Activated B cell treated with CpG ODN at 0.5 μM for 24 hours (primary cell): ENCODE measurements around the gene CRELD1. TPM values are rescaled to one million over a fixed set of nuclear protein-coding genes. Genes with fewer than 3 reads are reported as not detected.

ENCODE experiments used
- ATAC-seq: fragments of 200-7000 bp; cut with Tn5 transposase; one replicate; pipeline ENCODE4 v1.10.0; 2021; ENCODE audit warnings: low read depth, mild to moderate bottlenecking, moderate library complexity
- CTCF ChIA-PET: fragments of 350-600 bp; sonication (Branson Sonifier 250); formaldehyde crosslinking; loops from one replicate; lab custom pipeline; 2021; ENCODE audit warnings: antibody characterized with exemption; lab: Charles Lee
- POLR2A ChIA-PET: fragments of 350-600 bp; sonication (Branson Sonifier 250); formaldehyde crosslinking; loops from one replicate; lab custom pipeline; 2021; ENCODE audit warnings: antibody characterized with exemption; lab: Charles Lee
- DNase-seq: peaks from one replicate; pipeline ENCODE4 v3.0.0; 2022
- H3K27ac Mint-ChIP-seq: one replicate; pipeline ENCODE4 v1.8.0; 2020; ENCODE audit warnings: mixed read lengths
- H3K27me3 Mint-ChIP-seq: one replicate; pipeline ENCODE4 v1.8.0; 2021; ENCODE audit warnings: mixed read lengths
- H3K36me3 Mint-ChIP-seq: one replicate; pipeline ENCODE4 v1.8.0; 2021; ENCODE audit warnings: low read depth, mixed read lengths
- H3K4me1 Mint-ChIP-seq: one replicate; pipeline ENCODE4 v1.8.0; 2021; ENCODE audit warnings: mixed read lengths
- H3K4me3 Mint-ChIP-seq: one replicate; pipeline ENCODE4 v1.8.0; 2020; ENCODE audit warnings: mild to moderate bottlenecking, mixed read lengths
- H3K9me3 Mint-ChIP-seq: one replicate; pipeline ENCODE4 v1.8.0; 2020; ENCODE audit warnings: mixed read lengths
- CTCF ChIP-seq: fragments of 200-600 bp; IDR thresholded peaks from one replicate; pipeline ENCODE4 v1.8.0; 2022; ENCODE audit warnings: antibody characterized with exemption, mild to moderate bottlenecking
- intact Hi-C: fragments of 100-400 bp; cut with micrococcal nuclease; formaldehyde crosslinking; loops from one replicate; pipeline ENCODE4 v1.15.1; 2024
- total RNA-seq: library from RNA; stranded (reverse); gene quantifications from 2 replicates; pipeline ENCODE4 v1.2.3, GENCODE V29; 2022

Gene CRELD1
- total RNA-seq, 1 donor from 2014 or later: 30.5 TPM

DNA sequence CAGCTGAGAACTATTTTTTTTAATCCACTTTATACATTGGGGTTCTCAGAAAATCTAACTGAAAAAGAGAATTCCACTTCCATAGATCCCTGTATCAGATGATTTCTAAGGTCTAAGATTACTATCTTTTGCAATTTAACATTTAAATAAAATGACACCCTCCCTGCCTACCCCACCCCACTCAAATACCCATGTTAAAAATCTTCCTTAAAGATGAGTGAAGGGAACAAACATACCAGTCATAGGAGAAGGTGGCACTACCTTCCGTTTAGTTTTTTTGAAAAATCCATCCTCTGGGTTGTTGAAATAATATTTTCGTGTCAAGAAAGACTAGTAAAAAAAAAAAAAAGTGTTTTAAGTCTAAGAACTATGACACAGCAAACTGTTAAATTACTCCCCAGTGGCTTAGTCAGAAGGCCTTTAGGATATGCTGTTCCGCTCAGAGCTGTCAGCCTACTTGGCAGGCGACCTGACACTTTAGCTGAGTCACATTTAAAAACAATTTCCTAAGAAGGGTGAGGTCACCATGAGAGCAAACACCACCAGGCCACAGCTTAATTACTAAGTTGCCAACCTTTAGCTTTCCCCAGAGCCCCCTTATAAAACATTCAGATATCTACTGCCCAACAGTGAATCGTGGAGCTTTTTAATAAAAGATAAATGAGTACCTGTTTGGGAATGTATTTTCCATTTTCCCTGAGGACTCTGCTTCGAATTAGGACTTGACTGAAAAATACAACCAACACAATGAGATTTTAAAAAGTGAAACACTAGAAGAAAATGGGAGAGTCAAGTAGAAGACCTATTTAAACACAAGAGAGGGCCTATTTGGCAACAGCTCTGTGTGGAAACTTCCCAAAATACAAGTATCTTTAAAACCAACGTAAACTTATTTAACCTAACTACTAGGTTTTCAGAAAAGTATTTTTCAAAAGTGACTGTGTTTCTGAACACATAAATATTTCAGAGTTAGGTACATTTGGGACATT is 43.4 kb downstream of the CRELD1 start:
- Mint-ChIP-seq H3K4me1 (peaks cover 3% of the 10 kb centered on the region), H3K9me3 (no peaks in the 10 kb centered on the region), H3K4me3 (no peak overlapping the region), H3K27me3 (no peaks in the 10 kb centered on the region), H3K36me3 (peaks cover 63% of the 10 kb centered on the region), H3K27ac (no peak overlapping the region)
- CTCF ChIA-PET: interaction anchor here (1.0 kb wide), 1 partner anchor 10 kb away, joined by 4 read pairs; the partner anchor contains the start of gene EMC3
- intact Hi-C loops: no loop called here
- DNase-seq (no peak), ATAC-seq (no peak)
- POLR2A ChIA-PET: interaction anchor here (1.3 kb wide), 1 partner anchor 10 kb away, joined by 5 read pairs; the partner anchor contains the start of gene EMC3
- TF ChIP-seq CTCF: no peak

DNA sequence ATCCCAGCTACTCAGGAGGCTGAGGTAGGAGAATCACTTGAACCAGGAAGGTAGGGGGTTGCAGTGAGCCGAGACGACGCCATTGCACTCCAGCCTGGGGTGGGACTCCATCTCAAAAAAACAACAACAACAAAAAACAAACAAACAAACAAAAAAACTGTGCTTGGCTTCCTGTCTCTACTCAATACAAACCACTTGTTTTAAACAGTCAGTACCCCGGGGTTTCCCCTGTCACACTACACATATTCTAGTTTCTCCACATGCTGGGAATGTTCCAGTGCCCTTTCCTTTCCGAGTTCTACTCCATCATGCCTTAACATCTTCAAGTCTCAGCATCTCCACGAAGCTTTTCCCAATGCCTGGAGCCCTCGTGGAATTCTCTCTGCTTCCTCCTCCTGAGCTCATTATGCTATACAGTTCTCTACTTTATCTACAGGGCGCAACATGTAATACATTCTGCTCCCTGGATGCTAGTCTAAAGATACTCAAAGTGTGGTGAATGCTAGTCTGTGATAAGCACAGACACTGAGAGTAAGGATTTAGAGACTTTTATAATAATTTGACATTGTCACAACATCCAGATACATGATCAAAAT is 45.2 kb downstream of the CRELD1 start:
- no peak for TF ChIP-seq CTCF
- ChIA-PET POLR2A (interaction anchor here (0.6 kb wide), 1 partner anchor 8 kb away, joined by 5 read pairs; the partner anchor contains the start of gene EMC3), CTCF (no interaction called here)
- H3K36me3 Mint-ChIP-seq: peaks cover 51% of the 10 kb centered on the region
- peaks cover 3% of the 10 kb centered on the region for H3K4me1 Mint-ChIP-seq
- intact Hi-C loops: no loop called here
- H3K27ac Mint-ChIP-seq: no peak overlapping the region
- ATAC-seq (no peak), DNase-seq (no peak)
- H3K4me3 Mint-ChIP-seq: no peak overlapping the region
- H3K9me3 Mint-ChIP-seq: no peaks in the 10 kb centered on the region
- H3K27me3 Mint-ChIP-seq: no peaks in the 10 kb centered on the region

- H3K4me3 Mint-ChIP-seq: no peak overlapping the region
- ATAC-seq: no peak
- peaks cover 43% of the 10 kb centered on the region for H3K36me3 Mint-ChIP-seq
- H3K9me3 Mint-ChIP-seq: no peaks in the 10 kb centered on the region
- no peak for DNase-seq
- no peak overlapping the region for H3K27ac Mint-ChIP-seq
- POLR2A ChIA-PET: interaction anchor here (0.7 kb wide), 2 partner anchors 47 to 96 kb away, joined by 4 to 6 read pairs; partner anchors contain the start of gene CRELD1
- H3K27me3 Mint-ChIP-seq: no peaks in the 10 kb centered on the region
- H3K4me1 Mint-ChIP-seq: peaks cover 3% of the 10 kb centered on the region
- no peak for TF ChIP-seq CTCF
- CTCF ChIA-PET: no interaction called here
- intact Hi-C loops: loop anchor here (10.0 kb wide), 1 partner anchor 165 kb away; the partner anchor contains the start of gene VHL
Measured at GRCh38 chr3:9980251-9980650, 46.6 kb downstream of the CRELD1 start.

DNA sequence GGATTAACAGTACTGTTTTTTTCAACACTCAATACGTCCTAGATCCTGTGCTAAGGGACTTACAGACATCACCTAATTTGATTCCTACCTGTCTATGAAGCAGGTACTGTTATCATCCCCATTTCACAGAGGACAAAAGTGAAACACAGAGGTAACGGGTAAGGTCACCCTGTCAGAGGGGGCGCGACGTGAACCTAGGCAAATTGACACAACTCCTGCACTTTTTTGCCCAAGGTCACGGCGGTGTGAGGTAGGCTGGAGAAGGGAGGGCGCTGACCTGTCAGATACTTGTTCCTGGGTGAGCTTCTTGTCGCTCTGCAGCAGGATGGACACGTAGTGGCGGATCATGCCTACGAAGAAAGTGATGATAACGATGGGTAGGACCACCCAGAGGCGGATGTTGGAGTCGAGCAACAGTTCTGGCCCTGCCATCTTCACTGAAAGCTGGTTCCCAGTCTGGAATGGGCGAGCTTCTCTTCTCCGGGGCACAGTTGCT is 52.6 kb downstream of the CRELD1 start:
- peaks cover 24% of the 10 kb centered on the region for H3K4me1 Mint-ChIP-seq
- H3K27ac Mint-ChIP-seq: peak overlapping the region; percentile 100
- peak; percentile 28 for ATAC-seq
- peak overlapping the region; percentile 98 for H3K4me3 Mint-ChIP-seq
- CTCF ChIA-PET: interaction anchor here (1.5 to 1.6 kb wide), 2 partner anchors 34 to 54 kb away, joined by 4 read pairs; partner anchors contain the start of gene PRRT3
- H3K27me3 Mint-ChIP-seq: no peaks in the 10 kb centered on the region
- intact Hi-C loops: loop anchor here (1.0 to 10.0 kb wide), 8 partner anchors 34 to 335 kb away; partner anchors contain the start of genes ARPC4, BRK1, BRPF1 and PRRT3
- no peak for DNase-seq
- POLR2A ChIA-PET: interaction anchor here (0.6 to 2.9 kb wide), 28 partner anchors 8 to 1343 kb away, joined by 3 to 41 read pairs (median 6); partner anchors contain the start of genes ARPC4, CRELD1, FANCD2 and GHRL
- H3K9me3 Mint-ChIP-seq: no peaks in the 10 kb centered on the region
- peaks cover 22% of the 10 kb centered on the region for H3K36me3 Mint-ChIP-seq
- TF ChIP-seq CTCF: no peak
